ENCODE data around the gene MYO18B.
"Not testable (repeated sequence)": the region's sequence is repeated elsewhere in the genome, so short reads cannot be mapped to it uniquely, and the experiment has no call there.

Gene MYO18B

DNA sequence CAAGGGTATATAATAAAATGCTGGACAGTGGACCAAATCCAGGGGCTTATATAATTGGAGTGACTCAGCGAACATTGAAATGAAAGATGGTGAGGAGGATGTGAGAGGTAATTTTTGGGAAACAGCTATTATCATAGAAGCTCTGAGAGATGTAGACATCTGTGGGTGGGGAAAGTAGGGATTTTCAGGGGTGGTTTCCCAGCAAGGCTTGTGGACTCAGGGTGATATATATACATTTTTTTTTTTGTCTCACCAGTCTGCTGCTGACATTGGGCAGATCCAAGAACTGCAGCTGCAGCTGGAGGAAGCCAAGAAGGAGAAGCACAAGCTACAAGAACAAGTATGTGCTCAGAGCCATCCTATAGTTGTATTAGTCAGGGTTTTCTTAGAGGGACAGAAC is 208.1 kb downstream of the MYO18B start:
- no peak for DNase-seq (ENCODE audit: low spot score)

DNA sequence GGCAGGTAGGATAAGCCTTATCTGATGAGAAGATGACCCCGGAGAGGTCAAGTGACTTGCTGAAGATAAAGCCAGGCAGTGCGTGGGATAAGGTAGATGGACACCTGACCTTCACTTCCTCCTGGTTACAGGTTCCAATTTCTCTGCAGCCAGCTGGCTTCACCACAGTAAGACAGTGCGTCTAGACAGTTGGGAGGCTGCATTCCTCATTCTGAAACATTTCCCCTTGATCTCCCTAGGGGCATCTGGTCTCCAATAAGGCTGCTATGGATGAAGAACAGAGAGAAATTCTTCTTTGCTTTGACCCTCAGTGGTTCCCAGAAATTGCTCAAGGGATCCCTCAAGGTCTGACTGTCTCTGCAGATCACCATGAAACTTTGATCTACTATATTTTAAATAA is 211.3 kb downstream of the MYO18B start:
- DNase-seq (ENCODE audit: low spot score): no peak

DNA sequence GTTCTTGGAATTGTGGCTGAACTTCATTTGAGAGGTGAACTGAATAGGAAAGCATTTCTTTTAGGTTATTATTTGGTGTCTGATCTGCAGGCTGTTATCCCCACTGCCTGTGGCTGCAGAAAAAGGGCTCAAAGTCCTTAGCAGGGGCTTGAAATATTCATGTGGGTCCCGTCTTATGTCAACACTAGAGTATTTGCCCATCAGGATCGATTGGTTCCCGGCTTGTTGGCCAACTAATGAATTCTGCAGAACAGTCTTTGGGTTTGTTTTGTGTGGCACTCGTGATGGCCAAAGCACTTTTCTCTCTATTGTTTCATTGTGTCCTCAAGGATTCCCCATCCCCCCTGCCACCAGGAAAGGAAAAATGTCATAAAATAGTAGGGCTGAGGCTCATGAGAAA is 211.9 kb downstream of the MYO18B start:
- no peak for DNase-seq (ENCODE audit: low spot score)

DNA sequence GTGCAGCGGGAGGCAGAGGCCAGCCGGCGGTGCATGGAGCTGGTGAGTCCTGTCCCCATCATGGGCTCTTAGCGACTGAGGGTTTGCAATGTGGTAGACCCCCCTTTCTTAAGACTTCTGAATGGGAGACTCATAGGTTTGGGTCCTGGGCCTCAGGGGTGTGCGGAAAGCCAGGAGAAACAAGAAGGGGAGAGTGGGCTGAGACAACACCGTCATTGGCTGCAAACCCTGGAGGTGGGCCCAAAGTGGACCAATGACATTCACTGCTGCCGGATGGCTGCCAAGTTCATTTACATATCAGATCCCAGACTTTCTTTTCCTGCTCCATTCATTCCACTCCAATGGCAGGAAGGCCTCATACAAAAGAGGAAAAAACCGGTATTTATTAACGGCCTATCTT is 213.3 kb downstream of the MYO18B start:
- no peak for DNase-seq (ENCODE audit: low spot score)

DNA sequence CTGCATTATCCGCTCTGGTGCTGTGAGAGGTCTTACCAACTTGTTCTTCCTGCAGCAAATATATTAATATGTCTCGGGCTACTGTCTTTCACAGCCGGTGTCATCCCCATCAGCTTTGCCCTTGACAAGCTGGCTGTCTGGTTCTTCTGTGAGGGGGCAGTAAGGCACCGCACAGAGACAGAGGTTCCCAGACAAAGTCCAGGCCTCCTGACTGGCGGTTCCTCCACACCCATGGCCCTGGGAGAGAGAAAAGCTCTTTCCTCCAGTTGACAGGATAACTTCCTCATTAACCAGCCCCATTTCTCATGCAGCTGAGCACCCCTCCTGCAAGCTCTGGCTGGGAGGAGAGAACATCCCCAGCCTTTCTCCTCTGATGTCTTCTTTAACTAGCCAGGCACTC is 214.8 kb downstream of the MYO18B start:
- no peak for DNase-seq (ENCODE audit: low spot score)

DNA sequence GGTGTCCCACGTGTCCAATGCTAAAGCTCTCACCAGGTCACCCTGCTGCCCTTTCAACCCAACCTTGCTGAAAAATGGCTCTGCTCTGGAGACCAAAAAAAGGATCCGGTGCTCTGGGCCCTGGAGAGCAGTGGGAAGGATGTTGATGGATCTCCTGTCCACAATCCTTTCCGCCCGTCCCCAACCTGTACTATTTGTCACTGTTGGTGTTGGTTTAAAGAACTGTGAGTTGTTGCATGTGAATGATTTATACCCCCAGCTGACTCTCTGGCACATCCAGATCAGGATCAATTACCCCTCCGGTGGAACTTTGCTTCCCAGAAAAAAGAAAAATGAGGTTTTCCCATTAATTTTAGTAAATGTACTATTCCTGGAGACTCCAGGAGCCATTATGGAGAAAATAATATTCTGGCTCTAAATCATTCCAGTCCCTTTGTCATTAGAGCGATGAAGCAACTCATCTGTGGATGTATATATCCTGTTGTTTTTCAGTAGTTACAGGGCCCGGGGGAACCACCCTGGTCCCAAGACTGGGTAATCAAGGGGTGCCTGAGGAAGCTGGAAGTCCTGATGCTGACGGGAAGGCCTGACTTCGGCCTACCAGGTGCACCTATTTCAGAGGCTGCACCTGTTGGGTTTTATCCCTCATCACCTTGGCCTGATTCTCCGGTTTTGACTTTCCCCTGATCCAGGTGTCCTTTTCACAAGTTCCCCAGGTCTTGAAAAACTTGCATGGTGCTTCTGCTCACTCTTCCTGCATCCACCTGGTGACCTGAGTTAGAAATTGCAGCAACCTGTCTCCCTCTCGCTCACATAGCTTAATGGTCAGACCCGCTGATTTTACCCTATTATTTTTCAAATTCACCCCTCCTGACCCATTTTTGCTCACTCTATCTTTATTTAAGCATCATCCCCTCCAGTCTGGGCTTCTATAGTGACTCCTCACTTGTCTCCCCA is 218.1 kb downstream of the MYO18B start:
- DNase-seq (ENCODE audit: low spot score): no peak

DNA sequence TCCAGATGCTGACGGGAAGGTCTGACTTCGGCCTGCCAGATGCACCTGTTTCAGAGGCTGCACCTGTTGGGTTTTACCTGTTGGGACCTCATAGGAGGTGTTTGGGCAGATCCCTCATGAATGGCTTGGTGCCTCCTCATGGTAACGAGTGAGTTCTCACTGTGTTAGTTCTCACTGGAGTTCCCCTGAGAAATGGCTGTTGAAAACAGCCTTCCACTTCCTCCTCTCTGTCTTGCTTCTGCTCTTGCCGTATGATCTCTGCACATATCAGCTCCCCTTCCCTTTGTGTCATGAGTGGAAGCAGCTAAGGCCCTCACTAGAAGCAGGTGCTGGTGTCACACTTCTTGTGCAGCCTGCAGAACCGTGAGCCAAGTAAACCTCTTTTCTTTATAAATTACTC is 219.7 kb downstream of the MYO18B start:
- no peak for DNase-seq (ENCODE audit: low spot score)

DNA sequence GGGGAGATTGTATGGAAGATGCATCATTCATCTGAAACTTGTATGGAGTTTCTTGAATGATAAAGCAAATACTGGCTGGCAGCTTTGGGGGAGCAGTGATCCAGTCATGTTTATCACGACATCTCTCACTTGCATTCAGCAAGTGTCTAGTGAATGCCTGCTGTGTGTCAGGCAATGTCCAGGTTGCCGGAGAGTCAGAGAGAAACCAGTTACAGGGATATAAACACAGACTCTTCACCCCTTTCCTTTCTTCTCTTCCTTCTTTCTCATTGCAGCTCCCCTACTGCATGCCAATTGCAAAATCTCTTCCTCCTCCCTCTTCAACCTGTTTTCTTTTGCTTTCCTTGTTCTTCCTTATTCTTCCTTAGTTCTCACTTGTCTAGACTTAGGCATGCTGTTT is 220.7 kb downstream of the MYO18B start:
- no peak for DNase-seq (ENCODE audit: low spot score)

DNA sequence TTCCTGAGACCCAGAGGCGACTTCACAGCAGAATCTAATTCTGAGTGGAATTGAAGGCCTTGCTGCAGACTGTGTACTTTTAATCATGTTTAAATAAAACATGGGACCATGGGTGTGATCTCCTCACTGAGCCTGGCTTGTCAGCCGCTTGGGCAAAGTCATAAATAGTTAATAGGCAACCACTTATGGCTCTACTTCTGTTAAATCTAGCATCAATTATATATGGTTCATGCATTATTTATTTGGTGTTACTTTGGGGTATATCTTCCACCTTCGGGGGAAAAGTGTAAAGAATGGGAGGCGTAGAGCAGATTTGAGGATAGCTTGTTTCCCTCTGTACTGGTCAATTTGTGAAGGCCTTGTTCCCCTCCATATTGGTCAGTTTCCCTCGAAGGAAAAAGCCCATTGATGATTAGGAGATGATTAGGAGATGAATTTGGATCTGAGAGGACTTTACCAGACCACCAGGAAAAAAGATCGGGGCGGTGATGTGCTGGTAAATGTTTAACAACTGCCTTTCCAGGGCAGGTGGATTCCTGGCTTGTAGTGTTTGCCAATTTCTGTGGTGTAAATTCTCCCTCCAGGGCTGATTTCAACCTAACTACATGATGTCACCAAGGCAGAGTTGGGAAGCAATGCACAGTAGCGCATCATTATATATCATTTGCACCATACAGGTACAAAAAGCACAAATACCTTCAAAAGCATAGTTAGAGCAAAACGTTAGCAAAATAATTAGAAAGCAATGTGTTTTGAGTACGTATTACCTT is 223.2 kb downstream of the MYO18B start:
- DNase-seq (ENCODE audit: low spot score): no peak

DNA sequence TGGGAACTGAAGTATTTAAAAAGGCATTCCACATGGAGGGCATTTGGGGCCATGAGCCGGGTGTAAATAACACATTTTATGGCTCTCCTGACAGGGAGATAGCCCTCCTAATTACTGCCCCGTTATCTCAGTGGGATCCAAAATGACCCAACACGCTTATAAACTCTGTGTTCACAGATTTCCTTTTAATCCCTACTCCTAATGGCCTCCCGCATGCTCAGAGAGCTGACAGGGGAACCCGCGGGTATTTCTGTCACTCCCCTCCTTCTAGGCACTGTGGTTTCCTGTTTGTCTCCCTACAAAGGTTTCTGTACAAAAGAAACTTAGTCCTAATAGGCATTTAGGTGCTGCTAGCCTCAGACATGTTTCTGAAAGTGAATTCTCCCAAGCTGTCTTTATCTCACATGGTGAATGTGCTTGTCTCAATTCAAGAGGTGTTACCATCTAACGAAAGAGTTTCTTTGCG is 224.5 kb downstream of the MYO18B start:
- DNase-seq (ENCODE audit: low spot score): no peak

DNA sequence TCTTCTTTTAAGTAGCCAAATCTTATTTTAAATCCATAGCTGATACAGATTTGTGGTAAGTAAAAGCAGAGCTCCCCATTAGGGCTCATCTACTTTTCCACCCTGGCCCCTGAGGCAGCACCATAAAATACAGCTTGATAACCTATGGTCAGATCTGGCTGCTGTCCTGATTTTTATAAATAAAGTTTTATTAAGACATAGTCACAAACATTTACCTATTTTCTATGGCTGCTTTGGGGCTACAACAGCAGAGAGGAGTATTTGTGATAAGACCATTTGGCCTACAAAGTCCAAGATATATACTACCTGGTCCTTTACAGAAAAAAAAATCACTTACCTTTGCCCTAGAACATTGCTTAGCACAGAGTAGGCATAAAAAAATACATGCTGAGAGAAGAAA is 227.3 kb downstream of the MYO18B start:
- DNase-seq (ENCODE audit: low spot score): no peak

DNA sequence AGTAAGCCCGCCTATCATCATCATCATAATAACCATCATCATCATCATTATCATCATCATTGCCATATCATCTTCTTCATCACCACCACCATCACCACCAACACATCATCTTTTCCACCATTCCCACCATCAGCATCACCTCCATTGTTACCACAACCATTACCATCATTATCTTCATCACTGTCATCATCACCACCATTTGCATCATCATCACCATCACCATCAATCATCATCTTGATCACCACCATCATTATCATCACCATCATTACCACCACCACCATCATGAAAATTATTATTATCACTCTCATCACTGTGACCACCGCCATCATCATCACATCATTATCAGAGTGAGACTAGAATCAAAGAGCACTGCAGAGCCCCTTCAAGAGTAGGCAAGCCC is 227.9 kb downstream of the MYO18B start:
- no peak for DNase-seq (ENCODE audit: low spot score)

DNA sequence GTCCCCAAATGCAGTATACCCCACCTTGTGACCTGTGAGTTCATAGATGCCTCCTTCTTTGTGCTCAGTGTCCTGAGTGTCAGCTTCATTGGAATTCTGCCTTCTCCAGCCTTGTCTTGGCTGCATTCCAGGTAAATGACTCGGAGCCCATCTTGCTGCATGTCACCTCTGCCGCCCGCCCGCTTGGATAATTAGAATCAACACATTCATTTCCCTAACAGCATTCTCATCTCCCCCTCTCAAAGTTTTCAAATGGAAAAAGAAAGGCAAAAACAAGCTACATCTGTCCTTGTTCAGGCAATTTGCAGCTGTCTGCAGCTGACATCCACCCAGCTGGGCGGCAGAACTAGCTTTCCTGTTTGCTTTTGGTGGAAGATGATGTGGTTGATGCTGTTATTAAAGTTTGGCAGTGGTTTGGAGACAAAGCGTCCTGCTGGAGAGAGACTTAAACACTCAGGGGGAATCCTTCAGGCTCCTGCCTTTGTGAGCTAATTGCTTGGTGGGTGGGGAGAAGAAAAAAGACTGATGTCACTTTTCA is 228.5 kb downstream of the MYO18B start:
- no peak for DNase-seq (ENCODE audit: low spot score)

DNA sequence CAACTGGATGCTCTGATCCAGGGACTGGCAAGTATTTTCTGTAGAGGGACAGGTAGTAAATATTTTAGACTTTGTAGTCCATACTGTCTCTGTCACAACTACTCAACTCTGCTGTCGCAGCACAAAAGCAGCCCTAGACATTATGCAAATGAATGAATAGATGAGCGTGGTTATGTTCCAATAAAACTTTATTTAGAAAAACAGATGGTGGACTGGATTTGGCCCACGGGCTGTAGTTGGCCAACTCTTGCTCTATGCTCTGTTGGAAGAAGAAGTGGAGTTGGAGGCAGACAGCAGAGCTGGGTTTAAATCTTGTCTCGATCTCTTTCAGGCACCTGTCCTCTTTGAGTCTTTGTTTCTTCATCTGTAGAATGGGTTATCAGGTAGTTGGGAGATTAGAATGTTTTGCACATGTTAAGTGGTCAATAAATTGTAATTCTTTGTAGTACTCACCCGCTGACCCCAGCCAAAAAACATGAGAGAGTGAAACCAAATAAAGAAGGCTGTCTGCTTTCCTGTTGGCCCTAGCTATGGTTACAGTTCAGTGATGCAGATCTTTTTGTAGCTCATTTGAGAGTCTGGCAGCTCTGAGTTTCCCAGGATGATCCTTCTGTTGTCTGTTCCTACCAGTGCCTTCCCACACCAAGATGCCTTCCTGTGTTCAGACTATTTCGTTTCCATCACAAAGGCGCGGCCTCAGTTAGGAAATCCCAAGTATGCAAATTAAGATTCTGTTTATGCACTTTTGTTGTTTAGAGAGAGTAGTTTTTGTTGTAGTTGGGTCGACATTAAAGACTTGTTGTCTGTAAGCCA is 229.2 kb downstream of the MYO18B start:
- no peak for DNase-seq (ENCODE audit: low spot score)

DNA sequence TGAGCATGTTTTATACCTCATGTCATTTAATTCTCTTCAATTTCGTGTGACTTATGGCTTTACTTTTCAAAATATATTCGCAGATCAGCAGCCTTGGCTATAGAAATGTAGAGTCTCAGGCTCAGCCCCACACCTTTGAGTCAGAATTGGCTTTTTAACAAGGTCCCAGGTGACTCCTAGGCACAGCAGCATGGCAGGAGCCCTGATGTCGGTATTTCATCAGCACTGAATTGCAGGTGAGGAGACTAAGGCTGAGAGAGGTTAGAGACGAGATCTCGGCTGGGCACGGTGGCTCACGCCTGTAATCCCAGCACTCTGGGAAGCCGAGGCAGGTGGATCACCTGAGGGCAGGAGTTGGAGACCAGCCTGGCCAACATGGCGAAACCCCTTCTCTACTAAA is 230.4 kb downstream of the MYO18B start:
- no peak for DNase-seq (ENCODE audit: low spot score)

DNA sequence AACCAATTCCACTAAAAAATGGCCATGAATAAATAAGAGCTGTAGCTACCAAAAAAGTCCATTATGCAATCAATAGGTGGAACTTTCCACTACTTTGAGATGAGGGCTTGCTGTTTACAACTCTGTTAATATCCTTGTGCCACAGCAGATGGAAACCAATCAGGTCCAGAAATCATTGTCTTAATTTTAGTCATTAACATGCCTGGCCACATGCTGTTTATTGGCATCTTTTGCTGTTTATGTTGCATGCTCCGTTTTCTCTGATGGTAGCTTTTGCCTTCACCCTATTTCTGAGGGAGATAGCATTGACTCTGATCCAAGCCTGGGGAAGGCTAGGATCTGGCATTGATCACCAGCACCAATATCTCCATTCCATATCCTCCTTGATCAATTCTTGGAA is 234.4 kb downstream of the MYO18B start:
- DNase-seq (ENCODE audit: low spot score): no peak

DNA sequence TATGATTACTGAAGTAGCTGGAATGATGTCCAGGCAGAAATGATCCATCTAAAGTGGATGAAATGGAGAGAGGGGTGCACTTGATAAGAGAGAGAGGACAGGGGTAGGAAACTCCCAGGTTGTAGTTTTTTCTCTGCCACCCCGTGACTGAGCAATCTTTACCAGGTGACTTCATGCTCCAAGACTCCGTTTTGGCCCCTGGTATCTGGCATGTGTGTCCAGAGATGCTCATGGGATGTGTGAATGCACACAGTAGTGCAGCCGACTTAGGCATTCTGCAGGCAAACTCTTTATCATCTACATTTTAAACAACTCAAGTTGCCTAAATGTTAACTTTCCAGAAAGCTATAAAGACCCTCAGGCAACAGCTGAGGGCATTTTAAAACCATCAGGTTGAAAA is 238.0 kb downstream of the MYO18B start:
- no peak for DNase-seq (ENCODE audit: low spot score)

DNA sequence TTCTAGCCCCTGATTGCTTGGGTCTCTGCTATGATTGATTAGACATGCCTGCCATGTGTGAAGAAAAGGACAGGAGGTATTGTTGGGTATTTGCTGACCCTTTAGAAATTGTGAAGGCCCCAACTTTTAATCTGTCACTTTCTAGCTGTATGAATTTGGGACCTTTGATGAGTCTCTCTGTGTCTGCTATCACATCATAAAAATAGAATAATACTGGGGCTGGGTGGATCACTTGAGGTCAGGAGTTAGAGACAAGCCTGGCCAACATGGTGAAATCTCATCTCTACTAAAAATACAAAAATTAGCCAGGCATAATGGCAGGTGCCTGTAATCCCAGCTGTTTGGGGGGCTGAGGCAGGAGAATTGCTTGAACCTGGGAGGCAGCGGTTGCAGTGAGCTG is 242.9 kb downstream of the MYO18B start:
- DNase-seq (ENCODE audit: low spot score): not testable (repeated sequence)

DNA sequence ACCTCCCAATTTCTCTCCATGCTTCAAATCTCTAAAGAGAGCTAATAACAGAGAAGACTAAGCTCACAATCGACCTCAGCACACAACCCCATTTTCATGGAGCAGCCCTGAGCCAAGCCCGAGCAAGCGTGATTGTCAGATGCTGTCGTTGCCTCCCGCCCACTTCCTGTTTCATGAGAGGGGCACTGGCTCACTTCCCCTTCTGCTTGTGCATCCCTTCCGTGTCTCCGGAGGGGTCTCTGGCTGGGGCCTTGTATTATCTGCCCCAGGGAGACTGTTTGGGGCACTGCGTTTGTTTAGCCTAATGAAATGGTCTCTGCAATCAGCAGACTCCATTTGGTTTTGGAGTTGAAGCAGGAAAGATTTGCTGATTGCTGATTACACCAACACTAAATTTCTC is 246.0 kb downstream of the MYO18B start:
- DNase-seq (ENCODE audit: low spot score): no peak

DNA sequence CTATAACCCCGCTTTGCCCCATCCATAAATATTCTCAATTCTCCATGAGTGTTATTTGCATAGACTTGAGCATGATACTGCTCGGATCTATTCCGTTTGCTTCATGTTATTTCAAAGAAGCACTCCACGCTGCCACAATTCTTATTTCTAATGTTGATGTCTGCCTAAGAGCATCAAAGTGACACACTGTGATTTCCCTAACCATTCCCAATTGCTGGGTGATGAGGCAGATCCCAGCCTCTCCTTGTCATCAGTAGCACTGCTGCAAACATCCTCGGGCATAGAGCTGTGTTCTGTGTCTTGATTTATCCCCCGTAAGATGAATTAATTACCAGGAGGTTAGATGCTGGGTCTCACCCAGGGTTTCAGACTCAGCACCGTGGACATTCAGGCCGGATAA is 249.0 kb downstream of the MYO18B start:
- no peak for DNase-seq (ENCODE audit: low spot score)

DNA sequence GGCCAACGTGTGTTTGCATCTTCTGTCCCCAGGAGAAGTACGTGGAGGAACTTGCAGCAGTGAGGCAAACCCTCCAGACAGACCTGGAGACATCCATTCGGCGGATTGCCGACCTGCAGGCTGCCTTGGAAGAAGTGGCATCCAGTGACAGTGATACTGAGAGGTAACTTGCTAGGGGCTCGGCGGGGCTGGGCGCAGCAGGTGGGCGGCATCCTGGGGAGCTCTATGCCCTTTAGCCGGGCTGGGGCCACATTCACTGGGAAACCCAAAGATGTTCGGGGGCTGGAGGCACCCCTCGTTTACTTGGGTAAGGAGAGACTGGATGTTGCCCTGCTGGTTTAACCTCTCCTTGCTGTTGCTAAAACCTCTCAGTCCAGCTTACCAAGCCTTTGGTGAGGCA is 250.3 kb downstream of the MYO18B start:
- DNase-seq (ENCODE audit: low spot score): no peak

DNA sequence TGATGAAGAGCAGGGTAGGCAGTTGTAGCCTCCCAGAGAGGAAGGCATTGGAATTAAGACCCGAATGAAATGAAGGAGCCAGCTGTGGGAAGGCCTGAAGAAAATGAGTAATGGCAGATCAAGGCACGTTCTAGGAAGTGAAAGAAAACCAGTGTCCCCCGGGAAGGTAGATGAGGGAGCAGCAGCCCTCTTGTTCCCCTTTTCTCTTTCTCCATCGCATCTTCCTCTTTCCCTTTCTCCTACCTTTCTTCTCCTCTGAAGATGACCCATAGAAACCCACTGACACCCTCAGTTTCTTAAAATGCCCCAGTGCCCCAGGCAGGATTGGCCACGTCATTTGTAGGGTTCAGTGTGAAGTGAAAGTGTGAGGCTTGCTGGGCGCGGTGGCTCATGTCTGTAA is 254.7 kb downstream of the MYO18B start:
- no peak for DNase-seq (ENCODE audit: low spot score)
